ENCODE data around the gene MPDZ.

Gene MPDZ

DNA sequence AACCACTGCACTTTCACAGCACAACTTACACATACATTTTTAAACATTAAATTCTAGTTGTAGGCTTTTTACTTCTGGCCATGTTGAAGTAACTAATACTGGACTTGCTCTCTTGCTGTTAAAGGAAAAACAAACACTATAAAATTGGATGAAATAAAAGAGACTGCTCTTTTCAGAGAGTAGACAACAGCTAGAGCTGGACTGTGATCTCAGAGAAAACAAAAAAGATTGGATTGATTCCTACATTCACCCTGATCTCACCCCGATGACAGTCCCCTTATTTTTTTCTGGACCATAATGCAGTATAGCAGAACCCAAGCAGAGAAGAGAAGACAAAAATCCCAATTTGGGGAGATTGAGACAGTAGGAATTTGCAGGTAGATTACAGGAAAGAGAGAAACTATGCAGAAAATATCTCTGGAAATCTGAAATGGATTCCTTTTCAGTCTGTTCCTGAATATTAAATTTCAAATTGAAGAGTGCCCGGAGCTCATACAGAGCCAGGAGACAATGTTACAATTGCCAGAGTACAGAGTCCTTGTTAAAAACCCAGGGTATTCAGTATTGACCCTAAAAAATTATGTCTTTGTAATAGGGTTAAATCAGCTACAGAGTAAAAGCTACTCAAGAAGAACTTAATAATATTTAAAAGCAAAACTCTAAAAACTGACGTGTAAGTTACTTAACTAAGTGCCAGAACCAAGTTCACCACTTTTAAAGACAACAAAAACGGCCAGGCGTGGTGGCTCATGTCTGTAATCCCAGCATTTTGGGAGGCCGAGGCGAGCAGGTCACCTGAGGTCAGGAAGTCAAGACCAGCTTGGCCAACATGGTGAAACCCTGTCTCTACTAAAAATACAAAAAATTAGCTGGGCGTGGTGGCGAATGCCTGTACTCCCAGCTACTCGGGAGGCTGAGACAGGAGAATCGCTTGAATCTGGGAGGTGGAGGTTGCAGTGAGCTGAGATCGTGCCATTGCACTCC, 208.6 kb downstream of the MPDZ start:
- no peak for FAIRE-seq

DNA sequence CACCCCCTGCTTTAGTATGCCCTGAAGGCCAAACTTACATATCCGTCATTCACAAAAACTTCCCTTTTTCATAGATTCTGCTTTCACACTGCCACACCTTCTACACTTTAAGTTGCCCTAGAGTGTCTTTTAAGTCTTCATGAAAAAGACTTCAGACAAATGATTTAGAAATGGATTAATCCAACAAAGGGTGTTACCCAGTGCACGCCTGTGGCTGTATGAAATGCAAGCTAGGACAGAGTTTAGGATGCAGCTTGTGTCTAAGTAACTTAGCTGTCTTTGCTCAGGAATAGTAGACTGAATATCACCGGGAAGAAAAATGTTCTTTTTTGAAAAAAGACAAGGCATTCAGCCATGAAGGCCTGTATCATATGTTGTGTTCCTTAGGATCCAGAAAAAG, 210.0 kb downstream of the MPDZ start:
- FAIRE-seq: no peak

DNA sequence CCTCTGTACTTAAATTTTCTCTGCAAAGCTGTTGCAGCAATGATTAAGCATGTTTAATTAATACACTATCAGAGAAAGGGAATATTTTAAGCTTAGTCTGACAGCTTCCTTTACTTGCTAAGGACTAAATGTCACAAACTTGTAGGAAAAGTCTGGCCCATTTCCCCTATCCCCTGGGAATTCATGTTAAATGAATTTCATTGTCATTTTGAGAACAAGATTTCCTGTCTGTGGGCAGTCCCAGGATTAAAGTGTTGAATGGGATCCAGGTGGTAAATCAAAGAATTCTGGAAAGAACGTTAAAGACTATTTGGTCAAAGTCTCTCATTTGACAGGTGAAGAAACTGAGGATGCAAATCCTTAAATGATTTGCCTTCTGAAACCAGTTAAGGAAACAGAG, 214.8 kb downstream of the MPDZ start:
- no peak for FAIRE-seq

- FAIRE-seq: no peak
These were observed 215.5 kb downstream of the MPDZ start for GRCh38 chr9:13063880-13064459.

- no peak for FAIRE-seq
These were observed 218.1 kb downstream of the MPDZ start for GRCh38 chr9:13061390-13061789.

Measured in A204.1 (cell line).